ENCODE results near the gene GUCA2B.

GUCA2B gene

DNA sequence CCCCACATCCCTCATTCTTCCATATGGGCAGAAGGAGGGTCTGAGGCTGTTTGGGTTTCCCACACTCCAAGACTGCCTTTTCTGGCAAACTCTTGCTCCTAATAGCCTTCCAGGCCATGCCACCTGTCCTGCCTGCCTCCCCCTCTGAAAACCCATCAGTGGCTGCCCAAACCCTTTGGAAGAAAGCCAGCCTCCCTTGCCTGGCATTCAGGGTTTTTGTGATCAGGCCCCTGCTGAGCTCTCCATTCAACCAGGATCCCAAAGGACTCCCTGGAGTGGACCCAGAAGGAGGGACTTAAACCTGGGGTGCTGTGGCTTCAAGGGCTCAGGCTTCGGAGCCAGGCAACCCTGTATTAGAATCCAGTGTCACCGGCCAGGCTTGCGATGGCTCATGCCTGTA, 15.6 kb downstream of the GUCA2B start:
- no peak for DNase-seq

DNA sequence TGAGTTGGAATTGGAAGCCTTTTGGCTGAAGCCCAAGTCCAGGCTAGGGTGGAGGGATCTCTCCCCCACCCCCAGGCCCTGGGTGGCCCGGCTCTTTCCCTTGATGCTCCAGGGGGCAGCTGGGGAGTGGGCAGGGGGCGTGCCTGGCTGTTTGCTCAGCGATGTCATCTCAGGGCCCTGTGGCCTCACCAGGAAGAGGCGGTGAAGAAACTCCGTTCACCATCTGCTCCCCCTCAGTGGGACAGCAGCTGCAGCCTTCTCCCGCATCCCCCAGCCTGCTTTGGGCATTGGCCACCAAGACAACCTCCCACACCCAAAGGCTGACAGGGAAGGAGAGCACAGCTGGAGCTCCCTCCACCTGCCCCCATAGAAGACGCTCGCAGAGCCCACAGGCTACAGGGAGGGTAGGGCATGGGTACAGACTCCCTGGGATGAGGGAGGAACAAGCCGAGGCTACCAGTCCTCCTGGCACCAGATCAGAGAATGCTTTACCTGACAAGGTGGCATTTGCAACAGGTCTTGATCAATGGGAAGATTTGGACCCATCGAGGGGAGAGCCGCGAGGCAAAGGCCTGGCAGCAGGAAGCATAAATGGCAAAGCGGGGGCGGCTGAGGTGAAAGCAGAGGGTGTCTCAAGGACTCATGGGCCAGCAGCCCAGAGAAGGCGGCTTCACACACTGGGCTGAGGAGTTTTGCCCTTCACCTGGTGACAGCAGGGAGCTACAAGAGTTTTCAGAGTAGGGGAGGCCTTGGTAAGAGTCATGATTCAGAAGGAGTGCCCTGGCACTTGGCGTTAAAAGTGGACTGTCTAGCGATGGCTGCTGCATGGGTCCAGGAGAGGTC, 17.8 kb downstream of the GUCA2B start:
- DNase-seq: no peak

DNA sequence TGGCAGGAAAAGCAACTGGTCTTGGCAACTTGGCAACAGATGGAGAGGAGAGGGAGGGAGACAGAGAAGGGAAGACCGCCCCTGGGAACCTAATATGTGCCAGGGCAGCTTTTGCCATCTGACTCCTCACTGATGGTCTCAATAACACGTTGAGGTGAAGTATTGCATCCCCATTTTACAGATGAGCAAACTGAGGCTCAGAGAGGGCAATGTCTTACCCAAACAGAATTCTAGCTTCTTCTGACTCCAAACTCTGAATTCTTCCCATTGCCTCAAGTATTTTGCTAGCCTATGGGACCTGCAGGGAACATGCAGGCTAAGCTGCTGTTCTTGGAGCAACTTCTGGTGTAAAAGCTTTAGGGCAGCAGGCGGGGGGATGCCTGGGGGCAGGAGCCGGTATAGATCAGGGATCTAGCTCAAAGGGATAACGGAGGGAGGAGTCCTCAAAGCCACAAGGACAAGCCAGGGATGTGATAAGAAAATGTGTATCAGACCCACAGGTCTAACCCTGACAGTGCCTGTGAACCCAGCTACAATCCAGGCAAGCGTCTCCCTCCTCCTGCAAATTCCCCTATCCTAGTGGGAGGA, 18.6 kb downstream of the GUCA2B start:
- no peak for DNase-seq

DNA sequence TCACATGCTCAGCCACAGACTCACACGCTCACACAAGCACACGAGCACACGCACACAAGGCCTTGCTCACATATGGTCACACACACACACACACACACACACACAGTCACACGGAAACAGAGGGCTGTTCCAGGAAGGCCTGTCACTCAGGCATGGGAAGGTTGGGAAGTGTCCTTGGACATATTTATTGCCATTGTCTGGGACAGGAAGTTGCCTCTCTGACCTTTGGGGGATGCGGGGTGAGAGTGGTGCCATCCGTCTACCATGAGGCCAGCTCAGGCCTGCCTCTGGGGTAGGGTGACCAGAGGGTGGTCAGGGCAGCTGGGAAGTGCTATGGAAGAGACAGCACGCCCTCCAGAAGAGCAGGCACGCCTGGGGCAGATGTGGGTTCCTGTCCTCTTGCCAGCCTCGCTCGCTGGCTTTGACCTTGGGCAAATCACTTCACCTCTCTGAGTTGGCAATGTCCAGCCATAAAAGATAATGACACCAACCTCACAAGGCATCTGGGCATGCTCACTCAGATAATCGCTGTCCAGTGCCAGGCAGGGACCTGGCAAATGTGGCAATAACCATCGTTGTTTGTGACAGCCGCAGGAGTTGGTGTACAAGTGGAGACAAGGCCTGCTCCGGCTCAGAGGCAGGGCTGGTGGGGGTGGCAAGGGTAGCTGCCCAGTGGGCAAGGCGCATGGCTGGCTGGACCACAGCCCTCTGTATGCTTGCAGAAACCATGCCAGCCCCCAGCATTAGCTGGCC, 19.3 kb downstream of the GUCA2B start:
- no peak for DNase-seq

DNA sequence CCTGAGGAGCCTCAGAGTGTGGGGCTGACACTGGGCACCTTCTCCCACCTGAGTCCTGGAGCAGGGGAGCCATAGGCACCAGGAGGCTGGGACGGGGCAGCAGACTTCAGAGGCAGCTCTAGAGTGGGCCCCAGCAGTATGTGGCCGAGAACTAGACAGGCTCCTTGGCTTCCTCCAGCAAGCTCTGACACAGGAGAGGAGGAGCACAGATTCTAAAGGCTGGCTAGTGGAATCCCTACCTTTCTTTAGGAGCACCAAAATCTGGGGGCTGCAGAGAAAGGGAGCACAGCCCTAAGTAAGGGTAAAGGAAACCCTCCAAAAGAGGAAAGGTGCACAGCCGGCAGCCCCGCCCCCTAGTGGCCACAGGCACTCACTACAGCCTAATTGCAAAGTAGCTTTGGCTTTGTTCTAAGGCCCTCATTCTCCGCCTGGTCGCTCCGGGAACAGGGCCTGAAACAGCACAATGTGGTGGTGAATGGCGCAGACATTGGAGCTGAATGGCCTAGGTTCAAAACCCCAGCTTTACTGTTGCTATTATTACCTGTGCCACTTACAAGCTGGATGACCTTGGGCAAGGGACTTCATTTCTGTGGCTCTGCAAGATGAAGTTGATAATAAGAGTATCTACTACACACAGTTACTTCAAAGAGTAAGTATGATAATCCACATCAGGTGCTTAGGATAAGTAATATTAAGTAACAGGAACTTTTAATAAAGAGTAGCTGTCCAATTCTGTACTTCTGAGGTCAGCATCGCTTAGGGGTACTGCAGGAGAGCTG, 20.1 kb downstream of the GUCA2B start:
- DNase-seq: peak; percentile 54

DNA sequence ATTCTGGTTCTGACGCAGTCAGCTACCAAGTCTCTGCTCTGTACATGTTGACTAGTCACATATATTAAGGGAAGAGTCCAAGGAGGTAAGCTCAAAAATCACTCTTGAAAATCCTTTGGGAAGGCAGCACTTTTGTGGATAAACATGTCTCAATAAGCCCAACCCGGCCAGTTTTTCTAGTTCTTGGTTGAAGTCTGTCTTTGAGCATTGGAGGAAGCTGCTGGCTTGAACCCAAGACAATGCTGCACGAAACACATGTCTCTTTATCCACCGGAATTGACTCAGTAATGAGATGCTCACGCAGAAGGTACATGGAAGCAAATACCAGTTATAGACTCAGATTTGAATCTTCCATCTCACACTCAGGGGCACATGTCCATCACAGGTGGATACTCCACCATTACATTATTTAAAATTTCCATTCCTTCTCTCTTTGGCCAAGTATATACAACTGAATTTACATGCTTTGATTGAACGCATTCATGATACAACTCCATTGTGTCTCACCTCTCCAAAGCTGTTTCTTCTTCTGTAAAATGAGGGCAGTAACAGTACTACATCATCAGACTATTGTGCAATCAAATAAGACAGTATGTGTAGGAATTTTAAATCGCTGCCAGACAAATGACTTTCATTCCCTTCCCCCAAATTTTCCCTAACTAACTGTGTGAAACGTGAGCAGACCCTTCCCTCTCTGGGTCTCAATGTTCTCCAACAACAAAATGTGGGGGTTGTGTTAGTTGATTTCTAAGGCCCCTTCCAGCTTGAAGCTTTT, 20.9 kb downstream of the GUCA2B start:
- no peak for DNase-seq

DNA sequence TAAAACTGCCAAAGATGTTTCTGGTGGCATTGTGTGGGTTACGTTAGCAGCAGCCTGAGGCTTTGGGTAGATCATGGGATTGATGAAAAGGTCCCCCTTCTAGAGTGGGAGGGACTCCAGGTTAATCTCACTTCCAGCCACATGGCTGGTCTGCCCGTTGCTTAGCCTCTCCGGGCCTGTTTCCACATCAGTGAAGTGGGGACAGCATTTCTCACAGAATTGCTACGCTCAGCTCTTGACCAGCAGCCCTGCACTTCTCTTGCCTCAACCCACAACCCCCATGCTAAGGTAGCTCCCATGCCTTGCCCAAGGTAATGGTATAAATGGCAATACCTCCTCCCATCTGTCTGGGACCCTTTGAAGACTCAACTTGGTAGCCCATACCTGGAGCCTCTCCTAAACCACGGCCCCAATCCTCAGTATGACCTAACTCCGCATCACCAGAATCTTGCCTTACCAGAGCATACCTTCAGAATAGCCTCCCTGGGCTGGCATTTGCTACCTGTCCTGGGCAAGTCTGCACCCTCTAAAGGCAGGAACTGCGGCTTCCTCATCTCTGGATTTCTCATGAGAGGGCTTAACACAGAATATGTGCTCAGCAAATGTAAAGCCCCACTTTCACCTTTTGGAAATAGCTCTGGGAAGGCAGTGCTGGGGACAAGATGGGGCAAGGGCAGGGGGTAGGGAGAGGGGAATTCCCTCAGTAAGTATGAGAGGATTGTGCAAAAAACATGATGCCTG, 22.3 kb downstream of the GUCA2B start:
- no peak for DNase-seq

DNA sequence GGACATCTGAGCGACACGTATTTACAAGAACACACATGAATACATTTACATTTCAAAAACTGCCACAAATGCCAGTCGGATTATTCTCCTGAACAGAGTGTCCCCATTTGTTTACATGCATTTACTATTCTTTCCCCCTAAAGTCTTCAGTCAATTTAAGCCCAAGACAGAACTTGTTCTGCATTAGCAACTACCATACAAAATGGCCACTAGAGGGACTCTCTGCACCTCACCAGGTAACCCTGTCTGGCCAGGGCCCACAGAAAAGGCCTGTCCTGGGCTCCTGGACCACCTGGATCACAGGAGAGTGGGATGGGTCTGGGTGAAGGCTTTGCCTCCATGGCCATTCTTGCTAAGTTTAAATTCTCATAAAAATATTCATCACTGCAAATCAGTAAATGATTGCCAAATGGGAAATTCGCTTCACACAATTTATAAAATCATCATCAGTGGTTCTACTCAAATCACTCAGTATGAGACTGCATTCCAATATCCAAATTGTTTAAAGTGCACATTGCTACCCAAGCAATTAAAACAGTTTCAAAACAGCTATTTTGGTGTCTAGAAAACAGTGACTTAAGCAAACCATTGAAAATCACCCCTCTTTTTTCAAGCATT, 23.8 kb downstream of the GUCA2B start:
- DNase-seq: no peak

DNA sequence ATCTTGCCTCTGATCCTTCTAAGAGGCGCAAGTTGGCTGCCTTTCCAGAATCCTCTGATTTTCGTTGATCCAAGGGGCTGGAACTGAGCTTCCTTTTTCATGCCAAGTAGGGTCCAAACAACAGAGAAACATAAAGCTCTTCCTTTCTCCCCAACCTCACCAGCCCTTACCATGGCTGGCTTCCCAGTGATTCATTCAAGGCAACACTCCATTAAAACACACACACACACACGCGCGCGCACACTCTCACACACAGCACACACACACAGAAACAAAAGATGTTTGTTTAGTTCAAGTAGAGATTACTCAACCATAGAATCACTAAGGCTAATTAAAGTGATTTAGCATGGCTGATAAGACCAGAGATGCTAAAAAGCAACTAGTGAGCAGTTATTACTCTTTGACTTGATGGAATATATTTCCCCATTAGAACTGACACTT, 24.4 kb downstream of the GUCA2B start:
- DNase-seq: no peak

DNA sequence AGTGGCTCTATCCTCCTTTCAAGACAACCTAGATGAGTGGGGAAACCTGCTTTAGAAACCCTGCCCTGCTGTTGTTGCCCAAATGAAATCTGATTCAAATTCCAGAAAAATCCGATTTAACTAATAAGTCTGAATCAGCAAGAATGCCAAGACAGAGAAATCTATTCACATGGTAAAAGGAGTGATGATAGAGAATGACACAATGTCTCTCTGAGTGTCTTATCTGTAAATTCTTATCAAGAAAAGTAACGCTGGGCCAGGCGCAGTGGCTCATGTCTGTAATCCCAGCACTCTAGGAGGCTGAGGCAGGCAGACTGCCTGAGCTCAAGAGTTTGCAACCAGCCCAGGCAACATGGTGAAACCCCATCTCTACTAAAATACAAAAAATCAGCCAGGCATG, 25.0 kb downstream of the GUCA2B start:
- DNase-seq: no peak

DNA sequence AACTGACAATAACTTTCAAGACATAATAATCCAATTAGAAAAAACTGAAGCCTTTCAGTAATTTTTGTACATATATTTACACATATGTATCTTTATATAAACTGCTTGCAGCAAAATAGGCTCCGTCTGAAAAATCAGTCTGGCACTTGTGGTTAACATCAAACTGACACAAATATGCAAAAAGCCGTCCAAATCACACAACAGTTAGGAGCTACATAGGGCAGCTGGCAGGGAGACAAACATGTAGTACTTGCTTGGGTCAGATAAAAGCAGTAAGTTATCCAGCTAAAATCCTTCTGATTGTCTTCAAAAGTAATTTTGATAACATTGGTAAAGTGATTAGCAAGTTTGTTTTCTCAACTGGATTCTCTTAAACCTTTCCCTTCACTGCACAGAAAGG, 26.1 kb downstream of the GUCA2B start:
- no peak for DNase-seq

DNA sequence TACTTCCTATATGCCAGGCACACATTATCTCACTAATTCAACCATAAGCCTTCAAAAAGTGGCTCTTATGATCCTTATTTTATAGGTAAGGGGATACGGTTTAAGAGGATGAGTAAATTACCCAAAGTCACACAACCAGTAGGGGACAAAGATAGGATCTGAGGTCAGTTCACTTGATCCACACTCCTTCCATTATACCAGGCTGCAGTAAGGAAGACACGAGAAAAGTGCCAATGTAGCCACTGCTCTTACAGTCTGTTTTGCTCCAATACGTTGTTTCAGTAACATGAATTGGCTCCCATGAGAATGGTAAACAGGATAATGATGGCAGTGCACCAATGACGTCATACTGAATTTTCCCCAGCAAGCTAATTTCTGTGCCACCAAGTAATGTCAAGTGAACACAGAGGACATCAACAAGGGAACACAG, 26.7 kb downstream of the GUCA2B start:
- no peak for DNase-seq

DNA sequence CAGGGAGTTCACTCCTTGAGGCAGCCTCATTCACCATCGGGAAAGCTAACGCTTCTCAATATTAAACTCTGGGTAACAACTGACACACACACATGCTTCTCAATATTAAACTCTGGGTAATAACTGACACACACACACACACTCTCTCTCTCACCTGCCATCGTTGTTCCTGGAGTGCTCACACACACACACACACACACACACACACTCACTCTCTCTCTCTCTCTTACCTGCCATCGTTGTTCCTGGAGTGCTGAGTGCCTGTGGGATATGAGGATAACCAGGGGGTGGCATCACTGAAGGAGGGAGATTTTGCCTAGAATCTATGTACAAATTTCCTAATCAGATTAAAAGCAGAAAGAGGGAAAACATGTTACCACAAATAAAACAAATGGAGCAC, 28.5 kb downstream of the GUCA2B start:
- no peak for DNase-seq

DNA sequence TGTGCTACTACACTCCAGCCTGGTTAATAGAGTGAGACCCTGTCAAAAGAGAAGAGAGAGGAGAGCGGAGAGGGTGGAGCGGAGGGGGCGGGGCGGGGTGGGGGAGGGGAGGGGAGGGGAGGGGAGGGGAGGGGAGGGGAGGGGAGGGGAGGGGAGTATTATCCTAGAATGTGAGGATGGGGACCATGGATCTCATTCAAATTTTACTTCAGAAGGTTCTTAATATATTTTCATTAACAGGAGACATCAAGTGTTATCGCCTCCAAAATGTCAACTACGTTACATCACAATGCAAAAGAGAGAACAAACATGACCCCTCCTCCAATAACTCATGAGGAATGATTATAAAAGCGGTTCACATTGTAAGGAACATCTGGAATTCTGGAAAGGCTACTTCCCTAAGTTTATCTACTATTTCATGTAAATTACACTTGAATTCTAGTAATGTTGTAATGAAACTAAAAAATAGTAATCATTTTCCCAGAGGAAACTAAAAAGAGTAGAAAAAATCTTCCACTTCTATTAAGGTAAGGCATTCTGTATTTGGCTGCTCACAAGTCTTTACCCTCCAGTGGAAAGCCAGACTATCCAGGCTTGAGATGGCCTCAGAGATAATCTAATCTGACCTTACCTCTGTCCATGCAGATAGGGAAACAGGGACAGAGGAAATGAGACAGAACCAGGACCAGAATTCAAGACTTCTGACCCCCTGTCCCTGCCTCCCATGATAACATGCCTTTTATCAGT, 30.2 kb downstream of the GUCA2B start:
- no peak for DNase-seq

DNA sequence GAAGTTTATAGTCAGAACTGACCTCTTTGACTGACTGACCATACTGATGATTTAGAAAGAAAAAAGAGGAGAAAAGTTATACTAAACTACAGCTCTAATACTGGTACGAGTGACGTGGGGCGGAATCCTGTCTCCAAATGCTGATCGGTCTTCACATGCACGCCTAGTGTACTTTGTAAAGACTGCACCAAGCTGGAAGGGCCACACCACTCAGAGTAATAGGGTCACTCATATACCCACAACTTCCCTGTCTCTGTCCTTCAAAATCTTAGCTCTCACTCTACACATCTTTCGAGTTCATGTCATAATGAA, 30.7 kb downstream of the GUCA2B start:
- DNase-seq: no peak

DNA sequence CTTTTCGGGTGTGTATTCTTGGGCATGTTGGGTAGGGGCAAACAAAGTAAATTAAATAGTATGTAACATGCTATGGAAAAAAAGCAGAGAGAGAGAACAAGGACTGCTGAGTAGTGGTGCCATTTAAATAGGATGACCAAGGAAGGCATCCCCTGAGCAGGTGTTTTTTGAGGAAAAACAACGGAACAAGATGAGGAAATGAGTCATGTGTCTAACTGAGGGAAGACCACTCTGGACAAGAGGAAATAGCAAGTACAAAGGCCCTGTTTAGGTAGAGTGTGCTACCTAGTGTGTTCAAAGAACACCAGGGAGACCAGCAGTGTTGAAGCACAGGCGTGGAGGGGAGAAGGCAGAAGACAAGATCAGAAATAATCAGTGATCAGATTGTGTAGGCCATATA, 31.4 kb downstream of the GUCA2B start:
- DNase-seq: no peak

DNA sequence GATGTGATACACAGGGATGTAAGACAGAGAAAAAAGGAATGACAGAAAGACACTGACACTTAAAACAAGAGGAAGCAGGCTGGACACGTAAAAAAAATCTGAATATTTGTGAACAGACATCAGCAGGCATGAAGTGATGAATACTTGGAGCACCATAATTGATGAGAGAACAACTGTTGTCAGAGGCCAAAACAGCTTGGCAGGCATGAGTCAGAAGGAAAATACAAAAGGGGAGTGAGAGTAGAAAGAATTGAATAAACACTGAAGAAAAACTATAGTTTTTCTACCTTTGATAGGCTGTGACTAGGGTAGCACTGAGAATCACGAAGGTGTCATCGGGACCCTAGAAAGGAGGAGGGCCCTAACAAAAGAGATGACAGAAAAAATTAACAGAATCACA, 32.9 kb downstream of the GUCA2B start:
- DNase-seq: no peak

DNA sequence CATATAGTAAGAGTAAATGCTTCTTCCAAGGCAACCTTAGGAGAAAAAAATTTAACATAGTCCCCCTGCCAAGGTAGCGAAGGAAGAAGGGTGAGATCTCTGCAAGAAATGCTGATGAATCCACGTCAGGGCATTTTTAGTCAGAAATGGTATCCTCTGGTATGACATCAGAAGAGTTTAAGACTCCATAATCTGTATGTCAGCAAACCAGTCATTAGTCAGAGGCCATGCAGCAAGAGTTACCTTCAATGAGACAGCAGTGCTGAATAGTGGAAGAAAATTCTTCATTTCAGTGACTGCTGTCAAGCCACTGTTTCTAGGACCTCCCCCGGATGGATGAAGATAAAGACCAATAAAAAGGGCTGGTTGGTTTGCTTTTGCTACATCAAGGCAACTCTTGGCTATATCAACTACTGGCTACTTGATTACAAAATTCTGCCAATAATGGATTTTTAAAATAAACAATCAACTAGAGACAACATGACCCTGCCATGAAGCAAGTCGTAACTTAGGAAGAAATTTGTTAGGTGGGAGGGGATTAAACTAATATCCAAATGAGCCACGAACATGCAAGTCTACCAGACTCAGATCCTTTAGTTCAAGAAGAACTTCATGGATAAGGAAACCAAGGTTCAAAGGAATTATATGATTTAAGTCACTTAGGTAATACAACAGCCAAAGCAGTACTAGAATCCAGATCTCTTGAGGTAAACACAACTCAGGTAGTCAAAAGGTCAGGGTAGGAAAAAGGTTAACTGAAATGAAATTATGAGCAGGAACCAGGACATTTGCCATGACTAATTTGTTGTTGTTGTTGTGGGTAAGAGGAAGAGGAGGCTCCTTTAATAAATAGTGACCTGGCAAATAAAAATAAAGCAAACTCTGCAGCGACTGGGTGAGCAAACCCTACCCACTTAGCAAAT, 37.0 kb downstream of the GUCA2B start:
- no peak for DNase-seq

DNA sequence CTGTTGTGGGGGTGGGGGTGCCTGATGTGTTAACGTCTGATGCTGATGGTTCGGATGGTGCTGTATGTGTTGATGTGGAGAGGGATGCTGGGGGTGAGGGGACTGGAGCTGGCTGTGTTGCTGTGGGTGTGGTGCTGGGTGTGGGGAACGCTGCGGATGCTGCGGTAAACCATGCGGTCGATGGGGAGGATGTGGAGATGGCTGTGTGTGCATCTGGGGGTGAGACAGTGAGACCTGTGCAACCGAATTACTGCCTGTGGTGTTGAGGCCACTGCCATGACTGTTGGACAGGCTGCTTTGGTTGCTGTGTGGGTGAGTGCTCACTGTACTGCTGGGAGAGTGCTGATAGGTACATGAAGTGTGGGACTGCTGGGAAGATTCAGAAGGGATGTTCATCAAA, 38.1 kb downstream of the GUCA2B start:
- DNase-seq: no peak
